OCI-LY1 (cell line): ENCODE data around the gene SNTB2.

Experiments
- CTCF ChIP-seq: fragments of 200-600 bp; sonication (generic), shearing (Covaris generic); IDR thresholded peaks from 2 replicates; pipeline ENCODE4 v1.5.1; 2017; ENCODE audit warnings: mild to moderate bottlenecking, antibody characterized with exemption, low read length, moderate library complexity, mixed read lengths
- EZH2 ChIP-seq: fragments of 200-600 bp; sonication (generic), shearing (Covaris generic); IDR thresholded peaks from 2 replicates; pipeline ENCODE4 v1.8.0; 2017; ENCODE audit warnings: borderline replicate concordance, mixed run types, mild to moderate bottlenecking, antibody characterized with exemption, low read length, moderate library complexity, mixed read lengths

GRCh38 chr16:69270395-69270794 lies 83.4 kb downstream of the SNTB2 start:
- TF ChIP-seq EZH2 (no peak), CTCF (no peak)
